K562 (cell line): ENCODE measurements around the gene SLC66A3.

Experiments
- CBX5 ChIP-seq: IDR thresholded peaks from 2 replicates; pipeline ENCODE4 v1.6.1; 2014; ENCODE audit warnings: low read depth, borderline replicate concordance
- CTCF ChIP-seq, 3 experiments: IDR thresholded peaks in 2 of 3; conservative IDR thresholded peaks in 1 of 3; 2 replicates each; pipeline ENCODE4 v1.5.1; 2011 to 2012; ENCODE audit warnings: low read length in 3 of 3, mild to moderate bottlenecking in 3 of 3, control low read depth in 2 of 3, improper control_type of control experiment in 1 of 3, inconsistent platforms in 1 of 3, low read depth in 1 of 3, mixed read lengths in 1 of 3, moderate library complexity in 1 of 3; ENCODE audit not compliant: insufficient read depth in 2 of 3
- EZH2 ChIP-seq: IDR thresholded peaks from 2 replicates; pipeline ENCODE4 v1.6.1; 2012; ENCODE audit warnings: low read depth, mild to moderate bottlenecking, inconsistent platforms, low read length, borderline replicate concordance
- POLR2A ChIP-seq: fragments of 450-650 bp; conservative IDR thresholded peaks from 2 replicates; pipeline ENCODE4 v1.6.1; 2016
- POLR2AphosphoS5 ChIP-seq: IDR thresholded peaks from 2 replicates; pipeline ENCODE4 v1.6.1; 2011; ENCODE audit warnings: mild to moderate bottlenecking, low read depth, low read length, moderate library complexity; ENCODE audit not compliant: control insufficient read depth, insufficient read depth
- RAD21 ChIP-seq, 2 experiments: fragments of 250-450 bp in 1 of 2; fragments of 450-650 bp in 1 of 2; sonication (Bioruptor Pico) in 1 of 2; formaldehyde crosslinking in 1 of 2; IDR thresholded peaks in 1 of 2; conservative IDR thresholded peaks in 1 of 2; 2 replicates each; pipeline versions ENCODE4 v1.4.0 to v1.8.0; 2020 to 2022; ENCODE audit warnings: mild to moderate bottlenecking in 2 of 2, moderate library complexity in 1 of 2
- RBM22 ChIP-seq: fragments of 200-400 bp; formaldehyde crosslinking; IDR thresholded peaks from 2 replicates; pipeline ENCODE4 v1.6.1; 2018; ENCODE audit warnings: low read length, low read depth; ENCODE audit not compliant: poor library complexity, severe bottlenecking
- REST ChIP-seq, 2 experiments: fragments of 450-650 bp; formaldehyde crosslinking in 1 of 2; IDR thresholded peaks; 2 replicates each; pipeline versions ENCODE4 v1.4.0 to v1.6.1; 2014 to 2020; ENCODE audit warnings: mild to moderate bottlenecking in 2 of 2, borderline replicate concordance in 1 of 2, low read depth in 1 of 2
- TFAM ChIP-seq: fragments of 250-450 bp; sonication (Bioruptor Pico); conservative IDR thresholded peaks from 2 replicates; pipeline ENCODE4 v1.5.0; 2021; ENCODE audit warnings: mild to moderate bottlenecking, moderate library complexity
- ZNF175 ChIP-seq: fragments of 200-800 bp; sonication (Bioruptor generic); IDR thresholded peaks from 2 replicates; pipeline ENCODE4 v1.6.1; 2016; ENCODE audit warnings: low read depth, mild to moderate bottlenecking, missing genetic modification characterization, missing compliant biosample characterization
- ZNF316 ChIP-seq: fragments of 450-650 bp; IDR thresholded peaks from 2 replicates; pipeline ENCODE4 v1.6.1; 2016
- ZNF41 ChIP-seq: fragments of 250-450 bp; sonication (Bioruptor Pico); conservative IDR thresholded peaks from 2 replicates; pipeline ENCODE4 v1.4.0; 2020; ENCODE audit warnings: mild to moderate bottlenecking
- ZNF445 ChIP-seq: fragments of 250-450 bp; sonication (Bioruptor Pico); IDR thresholded peaks from 2 replicates; pipeline ENCODE4 v1.4.0; 2020; ENCODE audit warnings: low read depth, mild to moderate bottlenecking, moderate library complexity
- TF ChIP-seq, protein P1 (sequence below): sonication (generic); formaldehyde crosslinking; IDR thresholded peaks from 2 replicates; pipeline ENCODE4 v1.4.0; 2020; ENCODE audit warnings: mild to moderate bottlenecking, missing genetic modification reagents

DNA sequence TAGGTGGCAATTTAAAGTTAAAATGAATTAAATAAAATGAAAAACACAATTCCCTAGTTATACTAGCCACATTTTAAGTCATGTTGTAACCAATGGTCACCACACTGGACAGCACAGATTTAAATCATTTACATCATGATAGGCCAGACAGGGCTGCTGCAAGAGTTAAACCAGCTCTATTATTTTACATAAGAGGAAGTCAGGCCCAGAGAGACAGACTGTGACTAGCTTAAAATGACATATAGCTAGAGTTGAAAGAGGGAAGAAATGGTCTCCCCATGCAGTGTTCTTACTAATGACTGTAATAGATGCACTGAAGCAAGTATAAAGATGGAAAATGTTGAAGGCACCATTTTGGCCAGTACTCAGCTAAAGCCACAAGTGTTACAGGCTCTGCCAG, 69.6 kb downstream of the SLC66A3 start:
- no peak for TF ChIP-seq POLR2AphosphoS5
- no peak for TF ChIP-seq POLR2A
- no peak for TF ChIP-seq ZNF175 (CRISPR knock-in tag)
- no peak for TF ChIP-seq ZNF41 (CRISPR knock-in tag)
- TF ChIP-seq, protein P1, sequence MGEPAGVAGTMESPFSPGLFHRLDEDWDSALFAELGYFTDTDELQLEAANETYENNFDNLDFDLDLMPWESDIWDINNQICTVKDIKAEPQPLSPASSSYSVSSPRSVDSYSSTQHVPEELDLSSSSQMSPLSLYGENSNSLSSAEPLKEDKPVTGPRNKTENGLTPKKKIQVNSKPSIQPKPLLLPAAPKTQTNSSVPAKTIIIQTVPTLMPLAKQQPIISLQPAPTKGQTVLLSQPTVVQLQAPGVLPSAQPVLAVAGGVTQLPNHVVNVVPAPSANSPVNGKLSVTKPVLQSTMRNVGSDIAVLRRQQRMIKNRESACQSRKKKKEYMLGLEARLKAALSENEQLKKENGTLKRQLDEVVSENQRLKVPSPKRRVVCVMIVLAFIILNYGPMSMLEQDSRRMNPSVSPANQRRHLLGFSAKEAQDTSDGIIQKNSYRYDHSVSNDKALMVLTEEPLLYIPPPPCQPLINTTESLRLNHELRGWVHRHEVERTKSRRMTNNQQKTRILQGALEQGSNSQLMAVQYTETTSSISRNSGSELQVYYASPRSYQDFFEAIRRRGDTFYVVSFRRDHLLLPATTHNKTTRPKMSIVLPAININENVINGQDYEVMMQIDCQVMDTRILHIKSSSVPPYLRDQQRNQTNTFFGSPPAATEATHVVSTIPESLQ (CRISPR knock-in tag) = no peak
- no peak for TF ChIP-seq ZNF316
- no peak for TF ChIP-seq CTCF (IDR thresholded peaks at IDR 0.05 in 2 of 3, conservative IDR thresholded peaks at IDR 0.05 in 1 of 3; ENCODE audit: insufficient read depth in 2 of 3, low read depth in 1 of 3, low read length in 3 of 3)
- no peak for TF ChIP-seq RBM22
- no peak for TF ChIP-seq ZNF445 (CRISPR knock-in tag)
- no peak for TF ChIP-seq REST (IDR thresholded peaks at IDR 0.05; ENCODE audit: borderline replicate concordance)
- no peak for TF ChIP-seq REST (CRISPR knock-in tag; IDR thresholded peaks at IDR 0.05; ENCODE audit: low read depth)
- TF ChIP-seq CBX5 = no peak
- no peak for TF ChIP-seq RAD21 (CRISPR knock-in tag; conservative IDR thresholded peaks at IDR 0.05 in 1 of 2, IDR thresholded peaks at IDR 0.05 in 1 of 2)
- TF ChIP-seq EZH2 = no peak
- TF ChIP-seq TFAM (CRISPR knock-in tag) = no peak
